Stimulated activated CD8-positive, alpha-beta memory T cell treated with anti-CD3 and anti-CD28 coated beads, Interleukin-4, amount 100 ng/mL, for 4 hours (primary cell): ENCODE data around the gene VAMP2.

ENCODE experiments used
- DNase-seq, 2 donors: peaks; one replicate each; pipeline ENCODE4 v3.0.0-alpha.2; 2020; ENCODE audit warnings: low read depth in 2 of 2, low spot score in 1 of 2

VAMP2 gene

GRCh38 chr17:8155996-8156245 lies 6.8 kb downstream of the VAMP2 start:
- DNase-seq = no peak

DNA sequence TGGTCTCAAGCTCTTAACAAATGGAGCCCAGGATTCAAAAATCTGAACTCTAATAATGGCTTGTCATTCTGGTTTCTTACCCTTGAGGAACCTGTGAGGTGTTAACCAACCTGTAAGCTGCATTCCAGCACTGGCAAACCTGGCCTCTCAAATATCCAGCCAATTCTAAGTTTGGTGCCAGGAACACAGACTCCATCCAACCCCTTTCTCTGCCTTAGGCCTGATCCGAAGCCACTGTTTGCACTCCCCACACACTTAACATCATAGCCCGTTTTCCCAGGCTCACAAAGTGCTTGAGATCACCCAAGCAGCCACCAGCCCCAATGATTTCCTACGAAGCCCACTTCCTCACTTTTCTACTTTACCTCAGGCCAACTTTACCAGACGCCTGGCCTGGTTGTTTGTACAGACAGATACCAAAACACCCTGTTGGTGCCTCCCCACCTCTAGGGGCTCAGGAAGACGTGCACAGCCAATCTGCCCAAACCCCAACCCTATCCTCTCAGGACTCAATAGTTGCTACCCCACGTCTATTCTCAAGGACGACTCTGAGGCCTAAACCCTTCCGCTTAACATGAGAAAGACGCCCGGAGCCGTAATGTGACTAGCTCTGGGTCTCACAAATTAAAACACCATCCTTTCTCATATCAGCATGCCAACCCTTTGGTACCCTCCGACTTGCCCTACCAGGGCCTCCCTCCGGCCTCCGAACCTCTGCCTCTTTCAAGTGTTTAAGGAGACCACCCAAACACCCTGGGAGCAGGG lies 7.3 kb downstream of the VAMP2 start:
- no peak for DNase-seq

- DNase-seq = no peak
These were observed 8.1 kb downstream of the VAMP2 start for GRCh38 chr17:8154608-8155155.

- peak in 1 of 2 donors; percentile 80 for DNase-seq
These were observed 8.7 kb downstream of the VAMP2 start for GRCh38 chr17:8153957-8154607.

GRCh38 chr17:8153525-8153956 lies 9.2 kb downstream of the VAMP2 start:
- DNase-seq = no peak

DNA sequence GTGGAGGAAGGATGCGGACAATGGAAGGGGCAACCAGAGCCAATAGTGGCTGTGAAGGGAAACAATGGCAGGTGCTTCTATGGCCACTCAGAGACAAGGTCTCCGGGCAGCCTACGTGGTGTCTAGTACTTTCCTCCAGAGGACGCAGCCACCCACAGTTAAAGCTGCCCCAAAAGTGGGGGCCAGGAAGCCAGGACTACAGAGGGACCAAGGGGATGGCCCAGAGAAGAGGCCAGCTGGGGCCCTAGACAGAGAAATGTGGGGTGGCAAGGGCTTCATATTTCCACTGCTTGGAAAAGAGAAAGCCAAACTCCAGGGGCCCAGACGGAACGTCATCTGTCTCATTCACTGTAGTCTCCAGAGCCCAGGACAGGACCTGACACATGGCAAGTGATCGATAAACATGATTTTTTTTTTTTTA lies 9.7 kb downstream of the VAMP2 start:
- DNase-seq = no peak

DNA sequence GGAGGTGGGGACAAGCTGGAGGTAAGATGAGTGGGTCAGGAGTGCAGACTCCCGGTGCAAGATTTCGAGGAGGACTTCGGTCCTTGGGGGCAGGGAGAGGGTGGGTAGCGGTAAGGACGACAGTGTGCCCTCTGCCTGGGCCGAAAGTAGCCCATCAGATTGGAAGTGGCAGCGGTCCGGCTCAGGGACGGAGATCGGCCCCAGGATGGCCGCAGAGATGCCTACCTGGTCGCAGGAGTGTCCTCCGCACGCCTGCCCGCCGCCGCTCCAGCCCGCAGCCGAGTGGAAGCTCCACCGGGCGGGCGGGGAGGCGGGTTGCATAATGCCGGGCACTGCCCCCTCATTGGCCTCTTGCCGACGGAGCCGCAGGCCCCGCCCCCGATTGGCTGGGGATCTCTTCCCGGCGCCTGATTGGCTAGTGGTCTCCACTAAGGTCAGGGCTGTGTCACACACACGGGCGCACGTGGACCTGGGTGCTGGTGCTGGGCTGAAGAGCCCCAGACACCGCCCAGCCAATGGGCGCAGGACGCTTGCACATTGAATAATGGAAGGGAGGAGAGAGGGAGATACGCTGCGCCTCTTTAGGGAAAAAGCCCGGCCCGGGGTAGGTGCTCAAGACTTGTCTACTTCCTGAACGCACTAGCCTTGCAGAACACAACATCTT lies 10.5 kb downstream of the VAMP2 start, which contains the start of gene PER1:
PER1 (minus strand) TSS at position 293 of the 664 bp plus-strand sequence. CDS start 1,698 bp downstream, outside the sequence.
- peak; percentile 58 to 76 for DNase-seq

DNA sequence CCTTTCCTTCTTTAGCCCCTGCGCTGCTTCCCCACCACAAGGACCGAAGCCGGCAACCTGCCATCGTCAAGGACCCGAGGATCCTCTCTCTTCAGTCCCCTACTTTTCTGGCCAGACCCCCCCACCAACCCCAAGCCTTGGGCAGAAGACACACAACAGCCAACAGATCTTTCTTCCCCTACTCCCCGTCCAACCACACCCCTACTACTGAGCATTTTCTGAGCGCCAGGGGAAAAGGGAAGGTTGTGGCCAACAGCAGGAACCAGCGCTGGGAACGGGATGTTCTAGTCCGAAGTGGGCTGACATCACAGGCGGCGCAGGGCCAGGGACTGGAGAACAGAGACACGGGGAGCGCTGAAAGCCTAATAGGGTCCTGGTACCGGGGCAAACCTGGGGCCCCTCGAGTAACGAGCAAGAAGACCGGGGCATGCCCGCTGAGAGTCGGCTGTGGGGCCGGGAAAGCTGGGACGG lies 11.1 kb downstream of the VAMP2 start:
- no peak for DNase-seq

- peak; percentile 64 to 85 for DNase-seq
These were observed 11.6 kb downstream of the VAMP2 start for GRCh38 chr17:8151120-8151640.

- no peak for DNase-seq
These were observed 12.3 kb downstream of the VAMP2 start for GRCh38 chr17:8150194-8151119.

DNA sequence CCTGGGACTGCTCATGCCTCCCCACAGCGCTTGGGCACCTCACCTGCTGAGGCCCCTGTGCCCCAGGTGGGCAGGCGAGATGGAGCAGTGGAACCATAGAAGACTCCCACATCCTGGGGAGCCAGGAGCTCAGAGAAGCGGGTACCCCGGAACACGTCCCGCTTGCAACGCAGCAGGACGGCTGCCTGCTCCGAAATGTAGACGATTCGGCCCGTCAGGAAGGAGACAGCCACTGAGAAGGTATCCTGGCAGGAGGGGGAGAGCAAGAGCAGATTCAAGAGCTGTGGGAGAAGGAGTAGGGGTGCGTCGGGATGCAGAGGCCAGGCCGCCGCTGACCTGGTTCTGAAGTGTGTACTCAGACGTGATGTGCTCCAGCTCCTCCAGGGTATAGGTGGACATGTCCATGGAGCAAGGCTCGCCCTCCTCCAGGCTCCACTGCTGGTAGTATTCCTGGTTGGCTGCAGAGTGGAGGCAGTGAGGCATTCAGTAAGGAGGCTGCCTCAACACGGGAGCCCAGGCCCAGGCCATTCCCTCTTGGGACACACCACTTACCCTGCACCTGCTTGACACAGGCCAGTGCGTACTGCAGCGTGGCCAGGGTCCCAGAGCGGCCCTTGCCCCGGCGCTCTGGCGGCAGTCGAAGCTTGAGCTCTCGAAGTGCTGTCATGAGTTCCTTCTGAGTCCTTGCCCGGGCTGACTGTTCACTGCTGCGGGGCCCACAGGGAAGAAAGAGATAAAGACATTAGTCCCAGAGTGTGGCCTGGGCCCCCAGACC lies 13.1 kb downstream of the VAMP2 start:
- no peak for DNase-seq

DNA sequence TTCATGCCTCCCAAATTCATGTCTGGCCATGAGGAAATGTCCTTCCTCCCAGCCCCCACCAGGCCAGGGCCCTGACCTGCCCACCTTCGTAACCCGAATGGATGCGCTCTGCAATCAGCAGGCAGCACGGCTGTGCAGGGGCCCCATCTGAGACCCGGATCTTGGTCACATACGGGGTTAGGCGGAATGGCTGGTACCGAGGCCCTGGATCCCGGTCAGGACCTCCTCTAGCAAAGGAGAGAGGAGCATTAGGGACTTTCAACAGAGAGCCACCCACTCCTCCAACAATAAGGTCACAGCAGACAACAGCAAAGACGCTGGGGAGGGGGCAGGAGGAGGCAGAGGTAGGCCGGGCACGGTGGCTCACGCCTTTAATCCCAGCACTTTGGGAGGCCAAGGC lies 14.2 kb downstream of the VAMP2 start:
- DNase-seq = no peak

DNA sequence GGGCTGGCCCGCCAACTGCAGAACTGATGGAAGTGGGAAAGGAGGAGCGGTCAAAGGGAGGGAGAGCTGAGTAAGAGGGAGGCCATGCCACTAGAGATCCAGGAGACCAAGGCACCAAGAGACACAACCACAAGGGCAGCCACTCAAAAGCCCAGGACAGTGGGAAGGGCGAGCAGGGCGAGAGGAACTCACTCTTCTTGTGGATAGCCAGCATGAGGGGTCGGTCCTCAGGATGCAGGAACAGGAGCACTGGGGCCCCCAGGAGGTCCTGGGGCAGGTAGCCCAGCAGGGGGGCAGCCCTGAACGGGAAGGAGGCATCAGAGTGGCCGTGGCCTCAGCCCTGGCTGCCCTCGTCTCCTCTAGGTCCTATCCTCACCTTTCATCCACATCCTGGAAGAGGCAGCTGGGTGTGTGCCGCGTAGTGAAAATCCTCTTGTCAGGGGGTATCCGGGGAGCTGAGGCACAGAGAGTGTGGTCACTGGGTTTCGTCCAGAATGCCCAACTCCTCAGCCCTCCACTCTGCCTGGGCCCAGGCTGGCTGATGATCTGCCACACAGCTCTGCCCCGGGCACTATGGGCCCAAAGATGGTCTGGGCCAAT lies 14.8 kb downstream of the VAMP2 start:
- DNase-seq = no peak

DNA sequence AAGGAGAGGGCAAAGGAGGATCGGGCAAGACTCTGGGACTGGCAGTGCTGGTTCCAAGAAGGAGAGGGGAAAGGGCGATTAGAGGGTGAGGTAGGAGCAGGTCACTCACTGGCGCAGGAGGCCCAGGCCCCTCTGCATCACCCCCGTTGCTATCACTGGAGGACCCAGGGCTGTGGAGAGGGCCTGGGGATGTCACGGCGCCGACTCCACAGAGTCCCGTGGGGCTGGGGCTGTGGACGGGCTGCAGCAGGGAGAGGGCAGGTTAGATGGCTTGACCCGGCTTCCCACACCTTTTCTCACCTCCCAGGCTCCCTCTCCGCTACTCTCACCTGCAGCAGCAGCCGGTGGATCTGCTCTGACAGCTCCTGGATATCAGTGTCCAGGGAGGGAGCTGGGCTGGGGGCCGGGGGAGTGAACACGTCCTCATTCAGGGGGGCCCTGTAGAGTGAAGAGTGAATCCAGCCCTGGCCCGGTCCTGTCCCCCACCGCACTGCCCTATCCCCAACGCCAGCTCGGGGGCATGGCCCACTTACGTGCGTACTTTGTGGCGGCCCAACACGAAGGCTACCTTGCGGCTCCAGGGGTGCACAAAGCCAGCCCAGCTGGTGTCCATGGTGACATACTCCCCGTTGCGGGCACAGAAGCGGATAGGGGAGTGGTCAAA lies 15.5 kb downstream of the VAMP2 start:
- no peak for DNase-seq

DNA sequence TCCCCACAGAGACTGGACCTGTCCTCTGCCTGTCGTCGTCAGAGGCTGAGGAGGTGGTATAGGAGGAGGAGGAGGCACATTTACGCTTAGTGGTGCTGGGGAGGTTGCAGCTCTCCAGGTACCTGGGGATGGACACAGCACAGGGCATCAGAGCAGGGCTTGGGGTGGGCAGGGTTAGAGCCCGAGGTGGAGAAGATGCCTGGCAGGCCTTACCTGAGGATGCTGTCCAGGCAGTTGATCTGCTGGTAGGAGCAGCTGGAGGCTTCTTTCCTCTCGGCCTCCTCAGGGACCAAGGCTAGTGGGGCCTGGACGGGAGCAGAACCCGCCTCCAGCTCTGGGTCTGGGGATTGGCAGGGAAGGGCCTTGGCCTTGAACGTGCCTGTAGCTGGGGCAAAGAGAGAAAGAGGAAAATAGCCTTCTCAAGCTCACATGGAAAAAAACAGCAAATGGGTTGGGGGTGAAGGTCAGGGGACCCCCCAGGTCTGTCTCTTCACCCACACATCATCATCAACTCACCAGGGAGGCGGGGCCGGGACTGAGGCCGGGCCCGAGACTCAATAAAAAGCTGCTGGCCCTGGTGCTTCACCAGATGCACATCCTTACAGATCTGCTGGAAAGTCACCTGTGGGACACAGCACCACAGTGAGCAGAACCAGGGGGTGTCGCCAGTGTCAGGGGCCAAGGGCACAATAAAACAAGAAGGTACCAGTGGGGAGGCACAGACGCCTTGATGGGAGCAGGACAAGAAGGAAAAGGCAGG lies 16.2 kb downstream of the VAMP2 start:
- DNase-seq = no peak

GRCh38 chr17:8145811-8146210 lies 16.9 kb downstream of the VAMP2 start:
- DNase-seq = no peak

DNA sequence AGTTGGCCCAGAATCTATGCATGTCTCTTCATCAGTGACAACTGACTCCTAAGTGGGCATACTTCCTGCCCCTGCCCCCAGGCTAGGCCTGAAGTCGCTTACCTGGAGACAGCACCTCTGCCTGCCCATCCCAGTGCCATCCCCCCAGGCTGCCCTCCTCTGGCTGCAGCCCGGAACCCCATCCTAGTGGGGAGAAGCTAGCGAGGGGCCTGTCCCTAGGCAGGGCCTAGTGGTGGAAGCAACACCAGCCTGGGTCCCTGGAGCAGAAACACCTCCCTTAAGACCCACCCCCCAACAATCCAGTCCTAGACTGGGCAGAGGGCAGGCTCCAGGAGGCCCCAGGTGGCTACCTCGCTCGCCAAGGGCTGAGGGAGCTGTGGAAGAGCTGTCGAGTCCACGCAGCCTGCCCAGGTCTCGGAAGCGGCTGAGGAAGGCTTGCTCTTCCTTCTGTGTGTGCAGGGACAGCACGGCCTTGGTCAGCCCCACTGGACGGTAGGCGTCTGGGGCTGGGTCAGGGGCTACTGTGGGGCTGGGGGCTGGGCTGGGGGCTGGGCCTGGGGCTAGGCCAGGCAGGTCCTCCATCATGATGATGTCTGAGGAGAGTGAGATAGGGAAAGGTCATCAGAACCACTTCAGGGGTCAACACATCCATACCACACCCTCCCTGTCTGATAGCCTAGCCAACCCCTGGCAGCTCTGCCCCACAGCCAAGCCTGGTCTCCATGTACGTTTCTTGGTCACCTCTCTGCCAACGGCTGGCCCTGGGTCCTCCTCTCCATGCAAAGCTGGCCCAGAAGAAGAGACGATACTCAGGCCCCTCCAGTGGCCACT lies 18.1 kb downstream of the VAMP2 start:
- DNase-seq = no peak
